ENCODE measurements around the gene RBMY1E.
"Not testable (repeated sequence)": the region's sequence is repeated elsewhere in the genome, so short reads cannot be mapped to it uniquely, and the experiment has no call there.

GRCh38 chrY:21894426-21894825 lies 23.4 kb downstream of the RBMY1E start, which contains the start of gene RBMY1D:
- TF ChIP-seq CTCF (IDR thresholded peaks at IDR 0.05; ENCODE audit: low read depth, low read length, missing input control); EGR1 (IDR thresholded peaks at IDR 0.05; ENCODE audit: low read depth in 2 of 2); JUND (IDR thresholded peaks at IDR 0.05); GABPA (IDR thresholded peaks at IDR 0.05 in 1 of 2, conservative IDR thresholded peaks at IDR 0.05 in 1 of 2); ATF3 (IDR thresholded peaks at IDR 0.05); SP1 (IDR thresholded peaks at IDR 0.05); RAD21 (IDR thresholded peaks at IDR 0.05); YY1 (IDR thresholded peaks at IDR 0.05); MAX (IDR thresholded peaks at IDR 0.05); RXRA (IDR thresholded peaks at IDR 0.05); FOXA1 (IDR thresholded peaks at IDR 0.05): not testable (repeated sequence)

Data from liver (tissue), 3 donors.